BJ (cell line): ENCODE measurements around the gene VTCN1. TPM values are rescaled to one million over a fixed set of nuclear protein-coding genes. Genes with fewer than 3 reads are reported as not detected.

ENCODE experiments used
- CTCF ChIA-PET: fragments of 350-600 bp; formaldehyde crosslinking; extraction: SDS; loops from one replicate; lab custom pipeline; 2021; ENCODE audit warnings: antibody characterized with exemption, inconsistent platforms; lab: Yijun Ruan, JAX
- POLR2A ChIA-PET: fragments of 300-600 bp; sonication (Branson Sonifier 250); formaldehyde crosslinking; extraction: SDS; loops from one replicate; lab custom pipeline; 2021; ENCODE audit warnings: antibody characterized with exemption; lab: Charles Lee
- DNase-seq: peaks from one replicate; pipeline ENCODE4 v3.0.0-alpha.2; 2011; ENCODE audit warnings: low read depth
- H3K27me3 ChIP-seq: 2 replicates; pipeline ENCODE4 v1.6.0; 2011; ENCODE audit warnings: low read length; ENCODE audit not compliant: control insufficient read depth, insufficient read depth
- H3K36me3 ChIP-seq: 2 replicates; pipeline ENCODE4 v1.5.1; 2011; ENCODE audit warnings: low read length; ENCODE audit not compliant: control insufficient read depth, insufficient read depth
- H3K4me3 ChIP-seq: 2 replicates; pipeline ENCODE4 v1.5.1; 2011; ENCODE audit warnings: low read depth, mild to moderate bottlenecking, control low read depth, low read length
- polyA plus RNA-seq: library from polyadenylated mRNA; depleted of rRNA; stranded (reverse); fragments of >200 nt; gene quantifications from 2 replicates; pipeline ENCODE4 v1.2.3, GENCODE V29; 2011
- TF ChIP-seq, protein P1 (sequence below): IDR thresholded peaks from 2 replicates; pipeline ENCODE4 v1.5.1; 2011; ENCODE audit warnings: low read depth, mild to moderate bottlenecking, control low read depth, inconsistent platforms, low read length, moderate library complexity; ENCODE audit not compliant: insufficient read depth

Gene VTCN1
- polyA plus RNA-seq, 1 experiment = not detected

DNA sequence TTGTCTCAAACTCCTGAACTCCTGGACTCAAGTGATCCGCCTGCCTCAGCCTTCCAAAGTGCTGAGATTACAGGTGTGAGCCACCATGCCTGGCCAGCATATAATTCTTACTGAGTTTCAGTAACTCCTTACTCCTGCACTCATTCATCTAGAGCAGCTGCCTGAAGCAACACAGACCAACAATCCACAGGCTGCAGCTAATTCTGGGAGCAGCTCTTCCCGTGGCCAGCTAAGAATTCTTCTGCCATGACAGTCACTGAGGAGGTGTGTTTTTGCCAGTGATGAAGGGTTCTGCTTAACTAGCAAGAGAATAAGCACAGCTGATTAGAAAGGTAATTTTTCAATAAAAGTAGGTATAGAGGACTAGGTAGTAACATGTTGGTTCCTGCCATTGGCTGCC, 5.4 kb downstream of the VTCN1 start:
- ChIA-PET POLR2A (no interaction called here), CTCF (interaction anchor here (1.7 kb wide), 1 partner anchor 79 kb away, joined by 4 read pairs; no protein-coding TSS in a partner anchor)
- Histone ChIP-seq H3K27me3 (peaks cover 12% of the 10 kb centered on the region), H3K4me3 (no peak overlapping the region), H3K36me3 (no peaks in the 10 kb centered on the region)
- TF ChIP-seq, protein P1, sequence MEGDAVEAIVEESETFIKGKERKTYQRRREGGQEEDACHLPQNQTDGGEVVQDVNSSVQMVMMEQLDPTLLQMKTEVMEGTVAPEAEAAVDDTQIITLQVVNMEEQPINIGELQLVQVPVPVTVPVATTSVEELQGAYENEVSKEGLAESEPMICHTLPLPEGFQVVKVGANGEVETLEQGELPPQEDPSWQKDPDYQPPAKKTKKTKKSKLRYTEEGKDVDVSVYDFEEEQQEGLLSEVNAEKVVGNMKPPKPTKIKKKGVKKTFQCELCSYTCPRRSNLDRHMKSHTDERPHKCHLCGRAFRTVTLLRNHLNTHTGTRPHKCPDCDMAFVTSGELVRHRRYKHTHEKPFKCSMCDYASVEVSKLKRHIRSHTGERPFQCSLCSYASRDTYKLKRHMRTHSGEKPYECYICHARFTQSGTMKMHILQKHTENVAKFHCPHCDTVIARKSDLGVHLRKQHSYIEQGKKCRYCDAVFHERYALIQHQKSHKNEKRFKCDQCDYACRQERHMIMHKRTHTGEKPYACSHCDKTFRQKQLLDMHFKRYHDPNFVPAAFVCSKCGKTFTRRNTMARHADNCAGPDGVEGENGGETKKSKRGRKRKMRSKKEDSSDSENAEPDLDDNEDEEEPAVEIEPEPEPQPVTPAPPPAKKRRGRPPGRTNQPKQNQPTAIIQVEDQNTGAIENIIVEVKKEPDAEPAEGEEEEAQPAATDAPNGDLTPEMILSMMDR = no peak
- no peak for DNase-seq

DNA sequence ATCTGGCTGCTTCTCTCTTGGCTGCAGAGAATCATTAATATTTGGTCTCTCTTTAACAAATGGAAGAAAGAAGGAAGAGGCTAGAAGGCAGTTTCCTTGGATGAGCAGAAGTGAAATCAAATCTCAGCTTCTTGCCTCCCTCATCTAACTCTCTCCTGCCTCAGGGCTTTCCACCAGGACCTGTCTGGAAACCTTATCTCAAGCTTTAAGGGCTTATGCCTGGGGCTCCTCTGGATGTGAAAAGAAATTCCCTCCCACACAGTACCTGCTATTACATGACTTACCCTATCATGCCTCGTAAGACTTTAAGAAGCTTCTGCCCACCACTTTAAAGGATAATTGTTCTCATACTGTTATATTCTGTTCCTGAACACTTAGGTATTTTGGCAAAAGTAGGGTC, 8.9 kb downstream of the VTCN1 start:
- POLR2A ChIA-PET = no interaction called here
- peaks cover 19% of the 10 kb centered on the region for H3K27me3 ChIP-seq
- CTCF ChIA-PET = interaction anchor here (1.0 kb wide), 1 partner anchor 55 kb away, joined by 3 read pairs; no protein-coding TSS in a partner anchor
- H3K36me3 ChIP-seq = no peaks in the 10 kb centered on the region
- no peak for DNase-seq
- no peak overlapping the region for H3K4me3 ChIP-seq
- TF ChIP-seq, protein P1 = no peak

DNA sequence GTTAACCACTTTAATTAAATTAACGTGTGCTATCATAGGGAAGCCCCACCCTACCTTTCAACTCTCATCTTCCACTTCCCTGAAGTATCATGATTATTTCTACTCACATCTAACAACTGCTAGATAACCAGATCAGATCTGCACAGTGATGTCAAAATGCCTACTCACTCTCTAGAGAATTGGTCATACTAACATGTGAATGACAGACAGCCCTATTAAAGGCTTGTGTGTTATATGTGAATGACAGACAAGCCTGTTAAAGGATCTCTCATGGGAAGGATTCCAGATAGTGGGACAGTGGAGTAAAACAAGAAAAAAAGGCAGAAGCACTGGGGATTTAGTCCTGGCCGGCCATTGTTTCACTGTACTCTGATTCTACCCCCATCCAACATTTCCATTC, 12.6 kb downstream of the VTCN1 start:
- peaks cover 15% of the 10 kb centered on the region for H3K27me3 ChIP-seq
- TF ChIP-seq, protein P1 = no peak
- POLR2A ChIA-PET = no interaction called here
- H3K4me3 ChIP-seq = no peak overlapping the region
- H3K36me3 ChIP-seq = no peaks in the 10 kb centered on the region
- CTCF ChIA-PET = no interaction called here
- DNase-seq = no peak

DNA sequence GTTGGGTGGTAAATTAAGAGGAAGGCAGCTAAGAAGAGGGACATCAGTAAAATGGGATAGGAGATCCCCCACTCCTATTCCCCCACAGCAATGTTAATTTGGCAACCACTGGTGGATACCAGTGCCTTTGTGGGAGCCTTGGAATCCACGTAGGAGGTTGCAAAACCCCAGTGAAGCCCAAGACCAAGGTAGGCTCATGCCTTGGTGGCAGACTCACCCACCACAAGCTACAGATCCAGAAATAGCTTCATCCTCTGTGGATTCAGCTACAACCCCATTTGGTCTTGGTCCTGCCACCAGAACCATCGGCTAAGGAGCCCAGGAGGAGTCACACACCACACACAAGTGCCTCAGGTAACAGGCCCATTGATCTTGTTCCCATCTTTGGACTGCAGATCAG, 21.0 kb downstream of the VTCN1 start:
- DNase-seq = no peak
- TF ChIP-seq, protein P1 = no peak
- Histone ChIP-seq H3K27me3 (no peaks in the 10 kb centered on the region; the same call in 1 of the 2 replicates), H3K36me3 (no peaks in the 10 kb centered on the region), H3K4me3 (no peak overlapping the region)
- CTCF ChIA-PET = no interaction called here
- POLR2A ChIA-PET = no interaction called here

DNA sequence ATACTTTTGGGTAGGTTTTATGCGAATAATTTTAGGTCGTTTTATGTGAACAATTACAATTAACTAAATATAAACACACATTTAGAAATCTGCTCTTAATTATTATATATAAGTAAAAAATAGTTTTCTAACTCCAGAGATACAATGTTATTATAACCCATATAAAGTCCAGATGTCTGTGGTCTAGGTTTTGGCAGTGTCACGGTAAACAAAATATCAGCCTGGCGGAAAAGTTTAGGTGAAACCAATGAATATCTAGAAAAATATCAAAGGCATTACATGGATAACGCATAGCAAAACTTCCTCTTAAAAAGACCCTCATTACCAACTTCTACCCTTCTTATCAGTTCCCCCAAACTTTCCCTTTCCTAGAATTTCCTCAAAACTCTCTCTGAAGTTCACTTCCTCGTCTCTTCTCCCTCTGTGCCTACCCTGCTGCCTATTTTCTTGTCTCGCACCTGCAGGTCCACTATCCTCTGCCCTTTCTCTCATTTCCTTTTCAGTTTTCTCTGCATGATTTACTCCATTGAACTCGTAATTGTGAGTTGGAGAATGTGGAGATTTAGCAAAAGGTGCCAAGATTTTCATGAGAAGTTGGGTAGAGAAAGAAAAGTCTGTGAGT, 21.8 kb downstream of the VTCN1 start:
- no peaks in the 10 kb centered on the region; the same call in 1 of the 2 replicates for H3K27me3 ChIP-seq
- TF ChIP-seq, protein P1 = no peak
- no peak overlapping the region for H3K4me3 ChIP-seq
- DNase-seq = no peak
- CTCF ChIA-PET = no interaction called here
- H3K36me3 ChIP-seq = no peaks in the 10 kb centered on the region
- POLR2A ChIA-PET = no interaction called here
